Esophagus muscularis mucosa (tissue), 4 donors: ENCODE results near the gene HIVEP1. TPM values are rescaled to one million over a fixed set of nuclear protein-coding genes. Genes with fewer than 3 reads are reported as not detected.

Source experiments
- DNase-seq: peaks from one replicate; pipeline ENCODE4 v3.0.0-alpha.2; 2017; ENCODE audit errors: extremely low spot score
- H3K27ac ChIP-seq, 4 donors: fragments of 200-600 bp; sonication (generic); replicated peaks in 1 of 4; 1 replicate in 3 of 4; 2 replicates in 1 of 4; pipeline ENCODE4 v1.5.1; 2016 to 2019; ENCODE audit warnings: mild to moderate bottlenecking in 1 of 4
- H3K27me3 ChIP-seq, 4 donors: fragments of 200-600 bp; sonication (generic); one replicate each; pipeline versions ENCODE4 v1.5.1 to v1.6.0; 2016 to 2019
- H3K36me3 ChIP-seq, 4 donors: fragments of 200-600 bp; sonication (generic); one replicate each; pipeline ENCODE4 v1.5.1; 2016 to 2019
- H3K4me1 ChIP-seq, 4 donors: fragments of 200-600 bp; sonication (generic); one replicate each; pipeline ENCODE4 v1.5.1; 2016 to 2019
- H3K4me3 ChIP-seq, 4 donors: fragments of 200-600 bp; sonication (generic); 1 replicate in 2 of 4; 2 replicates in 2 of 4; pipeline ENCODE4 v1.5.1; 2016 to 2019; ENCODE audit warnings: mild to moderate bottlenecking in 4 of 4, moderate library complexity in 1 of 4
- H3K9me3 ChIP-seq, 4 donors: fragments of 200-600 bp; sonication (generic); 1 replicate in 3 of 4; 2 replicates in 1 of 4; pipeline ENCODE4 v1.5.1; 2016 to 2019
- CTCF ChIP-seq, 3 experiments: fragments of 200-600 bp in 2 of 3; fragments of 450-650 bp in 1 of 3; sonication (generic) in 2 of 3; IDR thresholded peaks; one replicate each; pipeline ENCODE4 v1.5.1; 2017 to 2019; ENCODE audit warnings: antibody characterized with exemption in 3 of 3, mild to moderate bottlenecking in 2 of 3, moderate library complexity in 1 of 3
- EP300 ChIP-seq: sonication (generic); formaldehyde crosslinking; IDR thresholded peaks from one replicate; pipeline ENCODE4 v1.6.1; 2017; ENCODE audit warnings: antibody characterized with exemption
- POLR2A ChIP-seq: fragments of 450-650 bp; IDR thresholded peaks from one replicate; pipeline ENCODE4 v1.6.1; 2017; ENCODE audit warnings: antibody characterized with exemption, moderate library complexity, mild to moderate bottlenecking, low read depth
- POLR2AphosphoS5 ChIP-seq, 2 donors: sonication (generic); formaldehyde crosslinking; IDR thresholded peaks; one replicate each; pipeline ENCODE4 v1.6.1; 2017; ENCODE audit warnings: antibody characterized with exemption in 2 of 2
- WGBS: methylation state at CpG from one replicate; pipeline ENCODE4 v1.1.5; 2018; 5-methylcytosine and 5-hydroxymethylcytosine counted together
- intact Hi-C: fragments of 100-400 bp; cut with DNase I; formaldehyde crosslinking; loops from one replicate; pipeline ENCODE4 v1.15.1; 2023
- total RNA-seq, 4 donors: library from RNA; depleted of rRNA; stranded (reverse); fragments of >200 nt; gene quantifications; one replicate each; pipeline versions ENCODE4 v1.1.0 to v1.2.1, GENCODE V29; 2016

Gene HIVEP1
- total RNA-seq, 4 donors from 2014 or later = 16.2 to 28.3 (median 25.1) TPM

GRCh38 chr6:12189661-12190060 is 177.5 kb downstream of the HIVEP1 start:
- Histone ChIP-seq H3K36me3 (no peaks in the 10 kb centered on the region), H3K9me3 (no peaks in the 10 kb centered on the region), H3K4me1 (no peaks in the 10 kb centered on the region), H3K27me3 (no peaks in the 10 kb centered on the region), H3K27ac (no peak overlapping the region), H3K4me3 (no peak overlapping the region)
- TF ChIP-seq EP300 (no peak), POLR2A (no peak), CTCF (IDR thresholded peaks at IDR 0.05) (no peak), POLR2AphosphoS5 (IDR thresholded peaks at IDR 0.05) (no peak)
- DNase-seq = no peak
- intact Hi-C loops = no loop called here

GRCh38 chr6:12190252-12190651 is 178.1 kb downstream of the HIVEP1 start:
- Histone ChIP-seq H3K4me3 (no peak overlapping the region), H3K36me3 (no peaks in the 10 kb centered on the region), H3K9me3 (no peaks in the 10 kb centered on the region), H3K27me3 (no peaks in the 10 kb centered on the region), H3K27ac (no peak overlapping the region), H3K4me1 (no peaks in the 10 kb centered on the region)
- no peak for DNase-seq
- 90% methylated on average over 7 of the region's 7 CpGs for WGBS
- intact Hi-C loops = no loop called here
- TF ChIP-seq POLR2A (no peak), POLR2AphosphoS5 (IDR thresholded peaks at IDR 0.05) (no peak)

GRCh38 chr6:12196326-12196936 is 184.3 kb downstream of the HIVEP1 start:
- H3K36me3 ChIP-seq = no peaks in the 10 kb centered on the region
- DNase-seq = no peak
- no peak overlapping the region for H3K4me3 ChIP-seq
- H3K4me1 ChIP-seq = no peaks in the 10 kb centered on the region
- H3K9me3 ChIP-seq = no peaks in the 10 kb centered on the region
- WGBS = 86% methylated on average over 6 of the region's 6 CpGs
- intact Hi-C loops = no loop called here
- H3K27ac ChIP-seq = no peak overlapping the region
- TF ChIP-seq POLR2AphosphoS5 (IDR thresholded peaks at IDR 0.05) (no peak), CTCF (IDR thresholded peaks at IDR 0.05) (no peak), EP300 (no peak), POLR2A (no peak)
- no peaks in the 10 kb centered on the region for H3K27me3 ChIP-seq

GRCh38 chr6:12198851-12199250 is 186.7 kb downstream of the HIVEP1 start:
- no peaks in the 10 kb centered on the region for H3K4me1 ChIP-seq
- no peak for DNase-seq
- no peak overlapping the region for H3K27ac ChIP-seq
- TF ChIP-seq EP300 (no peak), CTCF (IDR thresholded peaks at IDR 0.05) (no peak), POLR2AphosphoS5 (IDR thresholded peaks at IDR 0.05) (no peak), POLR2A (no peak)
- no peaks in the 10 kb centered on the region for H3K36me3 ChIP-seq
- 94% methylated on average over 3 of the region's 3 CpGs for WGBS
- no peak overlapping the region for H3K4me3 ChIP-seq
- H3K27me3 ChIP-seq = no peaks in the 10 kb centered on the region
- intact Hi-C loops = no loop called here
- H3K9me3 ChIP-seq = no peaks in the 10 kb centered on the region

- H3K4me3 ChIP-seq = no peak overlapping the region
- 98% methylated on average over 3 of the region's 3 CpGs for WGBS
- no peak overlapping the region for H3K27ac ChIP-seq
- H3K4me1 ChIP-seq = no peaks in the 10 kb centered on the region
- intact Hi-C loops = no loop called here
- H3K27me3 ChIP-seq = no peaks in the 10 kb centered on the region
- H3K9me3 ChIP-seq = no peaks in the 10 kb centered on the region
- TF ChIP-seq POLR2AphosphoS5 (IDR thresholded peaks at IDR 0.05) (no peak), CTCF (IDR thresholded peaks at IDR 0.05) (no peak), POLR2A (no peak), EP300 (no peak)
- H3K36me3 ChIP-seq = no peaks in the 10 kb centered on the region
- DNase-seq = no peak
Observed at GRCh38 chr6:12200015-12200564, 188.0 kb downstream of the HIVEP1 start.
